ENCODE measurements around the gene RDH8.

RDH8 gene

DNA sequence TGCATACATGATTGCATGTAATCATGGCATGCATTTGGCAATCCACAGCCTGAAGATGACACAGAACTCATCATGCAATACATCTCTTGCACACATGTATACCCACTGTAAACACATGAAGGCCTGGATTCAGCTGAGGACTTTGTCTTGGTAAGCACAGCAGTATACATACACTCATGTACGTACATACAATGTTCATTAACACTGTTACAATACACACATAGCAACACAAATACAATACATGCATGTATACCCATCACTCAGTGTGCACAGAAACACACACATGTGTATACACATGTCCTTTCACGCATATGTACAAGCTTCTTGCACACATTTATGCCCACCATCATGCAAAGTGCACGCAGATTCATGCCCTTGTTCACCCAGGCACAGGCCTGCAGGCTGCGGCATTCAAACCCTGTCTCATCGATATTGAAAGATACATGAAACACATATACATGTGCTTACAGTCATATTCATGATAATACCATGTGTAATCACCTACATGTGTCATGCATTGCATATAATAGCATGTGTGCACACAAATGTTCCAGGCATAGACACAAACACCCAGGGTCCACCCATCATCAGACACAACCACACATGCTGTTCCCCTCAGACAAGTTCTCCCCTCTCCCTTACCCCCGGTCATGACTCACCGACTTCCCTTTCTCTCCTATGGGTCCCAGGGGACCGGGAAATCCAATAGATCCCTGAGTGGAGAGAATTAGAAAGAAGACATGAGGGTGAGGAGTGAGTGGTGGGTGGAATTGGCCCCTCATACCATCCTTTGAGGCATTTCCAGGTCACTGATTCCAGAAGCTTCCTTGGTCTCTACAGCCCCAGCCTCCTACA lies 31.6 kb upstream of the RDH8 start:
- Histone ChIP-seq H3K9ac (ENCODE audit: low read length) (no peak overlapping the region), H3K4me2 (ENCODE audit: low read length) (no peak overlapping the region), H2AFZ (ENCODE audit: low read length) (no peak overlapping the region), H4K20me1 (ENCODE audit: insufficient read depth, low read length) (no peaks in the 10 kb centered on the region), H3K27me3 (ENCODE audit: insufficient read depth, low read length) (no peaks in the 10 kb centered on the region), H3K9me2 (ENCODE audit: low read depth, low read length) (no peaks in the 10 kb centered on the region), H3K27ac (ENCODE audit: low read depth, low read length, poor library complexity, severe bottlenecking) (no peak overlapping the region), H3K79me2 (ENCODE audit: insufficient read depth, low read length) (no peaks in the 10 kb centered on the region), H3K9me3 (ENCODE audit: low read length) (no peaks in the 10 kb centered on the region), H3F3A (ENCODE audit: insufficient read depth, low read length) (no peaks in the 10 kb centered on the region), H3K4me3 (ENCODE audit: low read depth, low read length, poor library complexity, severe bottlenecking) (no peak overlapping the region), H3K36me3 (ENCODE audit: insufficient read depth, low read length) (no peaks in the 10 kb centered on the region), H3K4me1 (ENCODE audit: insufficient read depth, low read length, severe bottlenecking) (no peaks in the 10 kb centered on the region)
- TF ChIP-seq EZH2 (IDR thresholded peaks at IDR 0.05; ENCODE audit: borderline replicate concordance, low read length), result no peak
- TF ChIP-seq CTCF (IDR thresholded peaks at IDR 0.05; ENCODE audit: low read length), result no peak

DNA sequence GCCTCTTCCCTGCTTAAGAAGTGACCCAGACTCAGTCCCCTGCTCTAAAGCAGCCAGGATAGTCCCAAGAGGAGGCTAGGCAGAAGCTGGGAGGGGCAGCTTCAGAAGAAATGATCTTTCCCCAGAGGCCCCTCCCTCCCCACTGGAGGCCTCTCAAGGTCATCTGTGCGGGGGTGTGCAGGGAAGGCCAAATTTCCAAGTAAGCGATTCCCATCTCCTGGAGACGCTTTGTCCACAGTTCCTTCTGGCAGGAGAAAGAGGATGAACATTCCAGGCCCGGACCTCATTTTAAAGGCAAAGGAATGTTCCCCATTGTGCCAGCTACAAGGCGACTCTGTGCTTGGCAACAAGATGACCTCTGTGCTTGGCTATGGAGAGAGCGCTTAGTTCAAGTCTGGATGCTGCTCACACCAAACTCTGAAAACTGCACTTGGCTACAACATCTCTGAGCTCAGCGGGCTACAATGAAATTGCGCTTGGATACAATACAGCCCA lies 26.4 kb upstream of the RDH8 start:
- Histone ChIP-seq H3K4me3 (ENCODE audit: low read depth, low read length, poor library complexity, severe bottlenecking) (no peak overlapping the region), H3K4me1 (ENCODE audit: insufficient read depth, low read length, severe bottlenecking) (no peaks in the 10 kb centered on the region), H3K36me3 (ENCODE audit: insufficient read depth, low read length) (no peaks in the 10 kb centered on the region), H4K20me1 (ENCODE audit: insufficient read depth, low read length) (no peaks in the 10 kb centered on the region), H3K9ac (ENCODE audit: low read length) (no peak overlapping the region), H3K4me2 (ENCODE audit: low read length) (no peak overlapping the region), H2AFZ (ENCODE audit: low read length) (no peak overlapping the region), H3F3A (ENCODE audit: insufficient read depth, low read length) (no peaks in the 10 kb centered on the region), H3K79me2 (ENCODE audit: insufficient read depth, low read length) (no peaks in the 10 kb centered on the region), H3K27ac (ENCODE audit: low read depth, low read length, poor library complexity, severe bottlenecking) (no peak overlapping the region), H3K27me3 (ENCODE audit: insufficient read depth, low read length) (peaks cover 6% of the 10 kb centered on the region; the same call in 1 of the 2 replicates), H3K9me3 (ENCODE audit: low read length) (no peaks in the 10 kb centered on the region), H3K9me2 (ENCODE audit: low read depth, low read length) (no peaks in the 10 kb centered on the region)
- TF ChIP-seq EZH2 (IDR thresholded peaks at IDR 0.05; ENCODE audit: borderline replicate concordance, low read length), result no peak

DNA sequence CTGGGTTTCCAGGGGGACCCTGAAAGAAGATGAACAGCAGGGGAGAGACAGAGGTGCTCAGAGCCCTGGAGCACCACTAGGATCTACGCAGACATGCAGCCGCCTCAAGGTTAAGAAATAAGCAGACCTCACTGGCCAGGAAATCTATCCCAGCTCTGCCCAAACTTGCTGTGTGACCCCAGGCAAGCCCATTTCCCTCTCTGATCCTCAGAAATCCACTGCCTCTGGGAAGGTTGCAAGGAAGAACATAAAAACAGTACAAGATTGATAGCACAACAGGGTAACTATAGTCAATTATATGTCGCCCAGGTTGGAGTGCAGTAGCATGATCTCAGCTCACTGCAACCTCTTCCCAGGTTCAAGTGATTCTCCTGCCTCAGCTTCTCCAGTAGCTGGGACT lies 23.8 kb upstream of the RDH8 start:
- no peak overlapping the region for H3K9ac ChIP-seq (ENCODE audit: low read length)
- TF ChIP-seq EZH2 (IDR thresholded peaks at IDR 0.05; ENCODE audit: borderline replicate concordance, low read length) (no peak), CTCF (IDR thresholded peaks at IDR 0.05; ENCODE audit: low read length) (no peak)
- no peaks in the 10 kb centered on the region for H3K36me3 ChIP-seq (ENCODE audit: insufficient read depth, low read length)
- no peak overlapping the region for H3K4me2 ChIP-seq (ENCODE audit: low read length)
- no peak overlapping the region for H2AFZ ChIP-seq (ENCODE audit: low read length)
- H3K9me2 ChIP-seq (ENCODE audit: low read depth, low read length), result no peaks in the 10 kb centered on the region
- no peak overlapping the region for H3K4me3 ChIP-seq (ENCODE audit: low read depth, low read length, poor library complexity, severe bottlenecking)
- H3K9me3 ChIP-seq (ENCODE audit: low read length), result no peaks in the 10 kb centered on the region
- H3F3A ChIP-seq (ENCODE audit: insufficient read depth, low read length), result no peaks in the 10 kb centered on the region
- no peaks in the 10 kb centered on the region for H3K4me1 ChIP-seq (ENCODE audit: insufficient read depth, low read length, severe bottlenecking)
- peaks cover 6% of the 10 kb centered on the region; the same call in 1 of the 2 replicates for H3K27me3 ChIP-seq (ENCODE audit: insufficient read depth, low read length)
- H3K79me2 ChIP-seq (ENCODE audit: insufficient read depth, low read length), result no peaks in the 10 kb centered on the region
- H3K27ac ChIP-seq (ENCODE audit: low read depth, low read length, poor library complexity, severe bottlenecking), result no peak overlapping the region
- H4K20me1 ChIP-seq (ENCODE audit: insufficient read depth, low read length), result no peaks in the 10 kb centered on the region
